Activated CD8-positive, alpha-beta memory T cell treated with anti-CD3 and anti-CD28 coated beads, Interleukin-2, amount 50 U/mL, for 24 hours (primary cell): ENCODE data around the gene CCBE1.
"Not testable (repeated sequence)": the region's sequence is repeated elsewhere in the genome, so short reads cannot be mapped to it uniquely, and the experiment has no call there.

Experiments
- DNase-seq: peaks from one replicate; pipeline ENCODE4 v3.0.0-alpha.2; 2020; ENCODE audit errors: extremely low read depth

The CCBE1 gene

DNA sequence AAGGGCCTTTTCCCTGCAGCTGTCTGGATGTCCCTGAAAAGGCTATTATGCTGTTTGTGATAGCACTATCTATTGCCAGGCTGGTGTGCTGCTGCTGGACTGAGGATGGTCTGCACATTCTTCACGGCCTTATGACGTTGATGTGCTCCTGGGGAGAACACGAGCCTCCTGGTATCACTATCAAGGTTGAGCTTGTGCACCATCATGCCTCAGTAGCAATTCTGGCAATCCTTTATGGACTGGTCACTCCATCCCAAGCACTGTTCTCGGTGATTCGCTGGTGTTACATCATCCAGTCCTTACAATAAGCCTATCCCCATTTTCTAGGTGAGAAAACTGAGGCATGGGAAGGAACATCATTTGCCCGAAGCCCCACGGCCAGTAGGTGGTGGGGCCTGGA lies 18.2 kb upstream of the CCBE1 start:
- DNase-seq = no peak

GRCh38 chr18:59714096-59714495 lies 16.9 kb upstream of the CCBE1 start:
- not testable (repeated sequence) for DNase-seq

DNA sequence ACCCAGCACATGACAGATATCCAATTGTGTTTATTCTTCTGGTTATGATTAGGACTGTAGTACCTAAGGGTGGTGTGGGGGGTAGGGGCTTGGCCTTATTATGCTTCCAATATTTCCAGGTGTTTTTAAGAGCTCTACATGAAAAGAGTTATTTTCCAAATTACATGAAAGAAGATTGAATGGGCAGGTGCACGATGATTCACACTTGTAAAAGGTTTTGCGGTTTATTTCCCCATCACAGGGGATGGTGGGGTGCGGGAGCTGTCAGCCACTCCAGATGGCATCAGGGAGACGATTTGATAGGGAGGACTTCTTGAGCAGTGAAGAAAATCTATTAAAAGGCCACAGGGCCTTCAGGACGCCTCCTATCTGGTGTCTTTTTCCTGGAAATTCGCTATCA lies 15.1 kb upstream of the CCBE1 start:
- DNase-seq = no peak

DNA sequence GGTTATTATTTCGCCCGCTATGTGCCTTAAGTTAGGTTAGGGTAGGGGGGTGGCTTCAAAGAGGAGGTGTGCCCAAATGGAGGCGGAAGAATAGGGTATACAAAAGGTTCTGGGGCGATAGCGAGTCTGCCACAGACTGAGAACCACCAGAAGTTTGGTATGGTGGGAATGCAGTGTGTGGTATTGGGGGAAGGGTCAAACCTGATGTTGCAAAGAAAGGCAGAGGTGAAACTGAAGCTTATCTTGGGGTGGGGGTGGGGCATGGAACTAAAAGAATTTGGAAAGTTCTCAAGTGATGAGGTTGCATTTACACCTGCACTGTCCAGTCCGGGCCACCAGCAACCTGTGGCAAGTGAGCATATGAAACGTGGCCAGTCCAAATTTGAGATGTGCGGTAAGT lies 11.8 kb upstream of the CCBE1 start:
- no peak for DNase-seq

DNA sequence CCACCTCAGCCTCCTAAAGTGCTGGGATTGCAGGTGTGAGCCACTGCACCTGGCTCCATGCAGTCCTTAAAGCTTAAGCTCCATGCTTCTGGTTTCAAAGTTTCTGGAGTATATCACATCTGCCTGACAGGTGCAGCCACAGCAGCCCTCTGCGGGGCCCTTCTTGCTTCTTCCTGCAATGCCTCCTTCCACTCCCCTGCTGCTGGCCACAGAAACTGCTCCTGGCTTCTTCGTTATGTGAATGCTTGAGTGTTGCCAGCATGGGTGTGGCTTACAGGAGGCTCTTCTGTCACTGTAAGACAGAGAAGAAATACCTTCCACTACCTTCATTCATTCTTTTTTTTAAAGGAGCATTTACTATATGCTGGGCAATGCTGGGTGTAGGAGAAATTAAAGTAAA lies 10.1 kb upstream of the CCBE1 start:
- no peak for DNase-seq

DNA sequence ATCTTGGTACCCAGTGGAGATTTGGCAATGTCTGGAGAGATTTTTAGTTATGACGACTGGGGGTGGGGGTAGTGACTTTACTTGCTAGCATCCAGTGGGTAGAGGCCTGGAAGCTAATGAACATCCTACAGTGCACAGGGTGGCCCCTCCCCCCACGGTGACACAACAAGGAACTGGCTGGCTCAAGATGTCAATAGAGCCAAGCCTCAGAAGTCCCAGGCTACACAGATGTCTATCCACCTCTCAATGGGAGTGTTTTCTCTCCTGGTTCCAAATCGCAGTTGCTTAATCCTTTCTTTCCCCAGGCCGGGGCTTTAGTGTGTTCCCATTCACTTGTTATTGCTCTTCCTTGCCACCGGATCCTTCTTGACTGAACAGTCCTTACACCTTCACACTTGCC lies 9.3 kb upstream of the CCBE1 start:
- no peak for DNase-seq

DNA sequence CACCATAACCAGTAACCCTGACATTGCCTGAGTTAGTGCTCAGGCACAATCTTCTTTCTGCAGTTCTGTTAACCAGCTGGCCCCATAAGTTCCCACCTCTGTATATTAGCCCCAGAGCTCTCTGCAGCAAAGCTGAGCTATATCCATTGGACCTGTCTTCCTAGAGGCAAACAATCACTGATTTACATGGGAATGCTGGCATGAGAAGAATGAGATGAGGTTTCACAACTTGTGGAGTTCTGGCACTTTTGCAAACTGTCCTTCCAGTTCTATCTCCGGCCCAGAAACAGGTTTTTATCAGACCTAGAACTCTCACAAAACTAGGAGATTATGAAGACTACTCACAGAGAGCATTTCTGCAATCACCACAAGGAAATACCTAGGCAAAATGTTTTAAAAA lies 7.9 kb upstream of the CCBE1 start:
- DNase-seq = no peak

GRCh38 chr18:59704146-59704545 lies 6.9 kb upstream of the CCBE1 start:
- no peak for DNase-seq

- no peak for DNase-seq
Measured at GRCh38 chr18:59701272-59701671, 4.0 kb upstream of the CCBE1 start.

- no peak for DNase-seq
Measured at GRCh38 chr18:59700535-59700967, 3.3 kb upstream of the CCBE1 start.

GRCh38 chr18:59699750-59700534 lies 2.7 kb upstream of the CCBE1 start:
- DNase-seq = no peak

- DNase-seq = no peak
Measured at GRCh38 chr18:59699061-59699460, 1.8 kb upstream of the CCBE1 start.

DNA sequence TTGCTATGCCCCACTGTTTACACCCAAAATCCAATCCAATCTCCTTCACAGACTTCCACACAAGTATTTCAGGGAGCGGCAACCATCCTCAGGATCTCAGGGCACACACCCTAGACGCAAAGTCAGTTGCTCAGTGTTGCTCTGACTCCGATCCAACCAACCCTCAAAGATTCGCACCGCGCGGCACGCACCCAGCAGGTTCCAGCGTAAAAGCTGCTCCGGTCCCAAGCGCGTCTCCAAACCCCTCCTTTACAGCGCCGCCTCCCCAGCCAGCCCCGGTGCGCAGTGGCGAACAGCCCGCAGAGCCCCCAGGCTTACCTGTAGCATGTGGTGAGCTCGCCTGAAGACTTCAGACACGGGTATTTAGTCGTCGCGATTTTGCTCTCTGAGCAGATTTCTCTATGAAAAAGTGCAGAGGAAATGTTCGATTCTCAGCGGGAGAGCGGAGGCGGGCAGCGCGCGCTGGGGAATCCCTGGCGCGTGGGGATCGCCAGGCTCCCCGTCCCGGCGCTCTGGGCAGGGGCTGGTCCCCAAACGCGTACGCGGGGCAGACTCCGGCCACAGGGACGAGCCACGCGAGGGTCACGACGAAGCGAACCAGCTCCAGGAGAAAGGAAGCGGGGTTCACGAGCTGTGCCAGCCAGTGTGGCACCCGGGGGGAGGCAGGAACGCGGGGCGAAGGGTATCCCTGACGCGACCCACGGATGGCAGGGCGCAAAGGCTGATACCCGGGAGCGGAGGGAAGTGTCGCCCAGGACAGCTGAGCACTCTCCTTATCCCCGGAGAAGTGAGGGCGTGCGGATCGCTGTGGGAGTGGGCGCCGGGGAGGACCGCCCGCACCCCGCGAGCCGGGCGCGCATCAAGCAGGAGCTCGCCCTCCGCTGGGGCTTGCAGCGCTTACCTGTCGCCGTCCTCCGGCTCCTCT lies 650 bp downstream of the CCBE1 start:
- DNase-seq = no peak

- DNase-seq = no peak
Measured at GRCh38 chr18:59695551-59695950, 1.7 kb downstream of the CCBE1 start.

DNA sequence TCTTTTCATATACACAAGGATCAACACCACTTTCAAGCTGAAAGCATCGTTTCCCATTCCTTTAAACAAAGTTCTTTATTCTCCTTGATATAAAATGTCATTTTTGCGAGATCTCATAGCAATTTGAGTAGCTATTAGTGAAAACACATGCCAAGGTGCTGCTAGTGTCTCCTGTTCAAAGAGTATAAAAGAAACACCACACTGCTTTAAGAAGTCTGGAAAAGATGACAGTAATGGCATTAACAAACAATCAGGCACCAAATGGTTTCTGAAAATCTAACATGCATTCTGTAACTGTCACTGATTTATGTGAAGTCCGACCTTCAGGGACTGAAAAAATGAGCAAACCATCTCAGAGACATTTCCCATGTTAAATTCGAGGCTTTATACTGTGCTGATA lies 2.4 kb downstream of the CCBE1 start:
- DNase-seq = no peak

GRCh38 chr18:59691996-59692395 lies 5.2 kb downstream of the CCBE1 start:
- DNase-seq = no peak

GRCh38 chr18:59690996-59691395 lies 6.2 kb downstream of the CCBE1 start:
- DNase-seq = no peak

GRCh38 chr18:59690186-59690982 lies 6.8 kb downstream of the CCBE1 start:
- no peak for DNase-seq

DNA sequence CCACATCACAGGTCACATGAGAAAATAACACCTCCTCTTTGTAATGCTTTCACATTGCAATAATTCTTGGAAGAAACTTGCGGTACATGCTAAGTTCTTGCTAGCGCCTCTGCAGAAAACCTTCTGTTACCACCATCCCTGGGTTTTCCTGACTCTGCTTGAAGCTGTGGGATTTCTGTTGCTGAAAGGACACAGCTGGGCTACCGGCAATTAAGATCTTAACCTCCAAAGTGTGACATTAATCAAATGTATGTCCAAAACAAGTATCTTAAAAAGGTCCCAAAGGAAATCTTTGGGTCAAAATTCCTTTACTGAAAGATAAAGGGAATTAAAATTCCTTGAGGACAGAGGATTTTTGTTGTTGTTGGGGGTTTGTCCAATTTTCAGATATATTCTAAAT lies 7.5 kb downstream of the CCBE1 start:
- DNase-seq = no peak

GRCh38 chr18:59686260-59686659 lies 11.0 kb downstream of the CCBE1 start:
- no peak for DNase-seq

DNA sequence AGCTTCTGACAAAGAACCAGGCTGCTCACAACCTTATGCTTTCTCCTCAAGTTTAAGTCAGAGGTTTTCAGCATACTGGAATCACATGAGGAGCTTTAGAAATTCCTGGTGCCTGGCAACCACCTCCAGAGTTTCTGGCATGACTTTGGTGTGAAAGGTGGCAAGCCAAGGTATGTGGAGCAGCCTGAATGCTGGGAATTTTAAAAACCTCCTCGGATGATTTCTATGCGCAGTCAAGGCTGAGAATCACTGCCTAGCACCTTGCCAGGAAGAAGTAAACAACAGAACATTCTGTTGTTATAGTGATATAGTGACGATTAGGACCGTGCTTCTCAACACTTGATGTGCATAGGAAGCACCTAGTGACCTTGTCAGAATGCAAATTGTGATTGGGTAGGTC lies 11.7 kb downstream of the CCBE1 start:
- DNase-seq = no peak

- no peak for DNase-seq
Measured at GRCh38 chr18:59684777-59685176, 12.4 kb downstream of the CCBE1 start.
